Loucy (cell line): Measurements from ENCODE around the gene TMEM161A.

Experiments used
- CTCF ChIP-seq: fragments of 200-600 bp; sonication (generic); conservative IDR thresholded peaks from 2 replicates; pipeline ENCODE4 v1.5.1; 2014; ENCODE audit warnings: mild to moderate bottlenecking, antibody characterized with exemption, low read length
- EZH2phosphoT487 ChIP-seq: fragments of 200-600 bp; IDR thresholded peaks from 2 replicates; pipeline ENCODE4 v1.6.1; 2018; ENCODE audit warnings: antibody characterized with exemption, mild to moderate bottlenecking, moderate library complexity, borderline replicate concordance

GRCh38 chr19:19145684-19146608 is 7.7 kb upstream of the TMEM161A start:
- TF ChIP-seq CTCF (peak; percentile 81), EZH2phosphoT487 (no peak)
